Activated CD8-positive, alpha-beta memory T cell treated with anti-CD3 and anti-CD28 coated beads, Interleukin-2, amount 50 U/mL, for 1 hour (primary cell): ENCODE data around the gene KLHL29.

ENCODE experiments used
- DNase-seq: peaks from one replicate; pipeline ENCODE4 v3.0.0-alpha.2; 2020; ENCODE audit errors: extremely low read depth

KLHL29 gene

DNA sequence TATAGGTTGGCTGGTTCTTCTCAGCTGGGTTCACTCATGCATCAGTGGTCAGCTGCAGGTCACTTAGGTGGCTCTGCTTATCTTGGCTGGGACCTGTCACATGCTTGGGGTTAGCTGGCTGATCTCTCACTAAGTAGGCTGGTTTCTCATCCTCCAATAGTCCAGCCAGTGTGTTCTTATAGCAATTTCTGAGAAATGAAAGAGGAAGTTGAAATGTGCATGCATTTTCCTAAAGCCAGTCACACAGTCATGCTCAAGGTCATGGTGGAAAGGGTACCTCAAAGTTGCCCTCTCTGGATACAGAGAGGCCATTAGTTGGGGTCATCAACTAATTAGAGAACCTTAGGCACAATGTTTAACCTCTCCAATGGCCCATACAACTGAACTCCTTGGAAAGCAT lies 64.4 kb downstream of the KLHL29 start:
- DNase-seq, result no peak

DNA sequence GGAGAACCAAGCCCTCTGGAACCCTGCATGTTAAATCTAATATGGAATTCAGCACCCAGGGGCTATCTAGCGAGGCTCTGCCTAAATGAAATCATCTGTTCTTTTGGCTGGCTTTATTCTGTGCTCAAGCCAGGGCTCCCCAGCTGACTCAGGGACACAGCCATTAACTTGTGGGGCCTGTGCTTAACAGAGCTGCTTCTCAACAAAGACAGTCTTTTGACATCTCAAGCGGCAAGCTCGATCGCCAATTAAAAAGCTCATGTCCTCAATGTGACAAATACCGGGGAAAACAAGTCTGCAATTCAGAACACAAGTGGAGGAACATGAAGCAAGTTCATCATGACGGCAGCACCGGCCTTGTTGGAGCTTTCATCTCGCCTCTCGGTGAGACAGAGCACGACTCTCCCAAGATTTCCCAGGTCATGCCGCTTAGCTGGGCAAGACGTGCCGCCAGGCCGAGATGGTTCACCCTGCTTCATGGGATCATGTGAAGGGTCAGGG lies 64.9 kb downstream of the KLHL29 start:
- DNase-seq, result no peak

- DNase-seq, result no peak
Observed at GRCh38 chr2:23452372-23452771, 67.4 kb downstream of the KLHL29 start.

- no peak for DNase-seq
Observed at GRCh38 chr2:23452853-23453420, 68.0 kb downstream of the KLHL29 start.

- DNase-seq, result no peak
Observed at GRCh38 chr2:23453432-23453831, 68.5 kb downstream of the KLHL29 start.

DNA sequence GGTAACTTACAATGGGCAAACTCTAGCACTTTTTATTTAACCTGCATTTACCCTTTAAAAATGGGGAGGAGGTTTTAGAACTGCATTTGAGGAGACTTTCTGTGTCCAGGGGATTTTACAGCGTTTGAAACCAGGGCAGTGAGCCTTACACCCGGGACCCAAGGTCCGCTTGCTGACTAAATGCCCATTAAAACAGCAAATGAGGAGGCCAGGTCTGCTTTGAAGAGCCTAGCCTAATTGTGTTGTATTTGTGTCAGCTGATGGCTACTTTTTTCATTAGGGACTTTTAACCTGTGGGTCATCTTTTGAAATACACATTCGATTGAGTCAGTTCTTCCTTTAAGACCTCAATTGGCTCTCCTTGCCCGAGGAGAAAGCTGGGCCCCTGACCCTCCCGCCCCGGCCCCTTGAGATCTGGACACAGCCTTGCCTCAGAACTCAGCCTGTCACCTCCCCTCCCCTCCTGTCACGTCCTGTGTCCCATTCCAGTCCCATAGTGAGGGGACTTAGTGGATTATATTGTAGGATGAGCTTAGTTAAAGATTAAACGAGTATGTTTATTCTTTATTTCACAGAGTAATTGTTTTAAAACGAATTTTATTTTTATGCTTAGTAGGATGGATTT lies 69.0 kb downstream of the KLHL29 start:
- DNase-seq, result no peak

DNA sequence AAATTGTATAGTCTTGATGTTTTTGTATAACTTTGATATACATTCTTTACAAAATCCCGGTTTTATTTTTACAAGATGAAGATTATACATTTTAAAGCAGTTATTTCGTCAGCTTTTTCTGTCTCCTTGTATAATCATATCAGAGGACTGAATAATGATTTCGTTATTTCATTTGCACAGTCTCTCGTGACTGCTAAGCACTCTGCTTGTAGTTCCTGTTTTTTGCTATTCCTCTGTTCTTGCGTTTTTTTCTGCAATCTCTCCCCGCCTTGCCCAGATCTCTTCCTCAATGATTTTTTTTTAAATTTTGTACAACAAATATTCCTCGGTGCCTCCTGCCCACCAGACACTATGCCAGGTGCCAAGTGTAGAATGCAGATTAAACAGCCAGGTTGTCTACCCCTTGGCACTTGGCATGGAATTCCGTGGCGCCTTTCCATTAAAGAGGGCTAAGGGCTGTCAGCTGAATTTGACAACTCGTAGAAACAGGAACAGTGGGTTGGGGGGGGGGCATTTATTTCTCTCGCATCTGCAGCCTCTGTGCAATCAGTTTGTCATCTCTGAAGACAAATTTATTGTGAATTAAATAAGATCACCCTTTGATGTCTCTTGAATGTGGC lies 69.6 kb downstream of the KLHL29 start:
- no peak for DNase-seq

DNA sequence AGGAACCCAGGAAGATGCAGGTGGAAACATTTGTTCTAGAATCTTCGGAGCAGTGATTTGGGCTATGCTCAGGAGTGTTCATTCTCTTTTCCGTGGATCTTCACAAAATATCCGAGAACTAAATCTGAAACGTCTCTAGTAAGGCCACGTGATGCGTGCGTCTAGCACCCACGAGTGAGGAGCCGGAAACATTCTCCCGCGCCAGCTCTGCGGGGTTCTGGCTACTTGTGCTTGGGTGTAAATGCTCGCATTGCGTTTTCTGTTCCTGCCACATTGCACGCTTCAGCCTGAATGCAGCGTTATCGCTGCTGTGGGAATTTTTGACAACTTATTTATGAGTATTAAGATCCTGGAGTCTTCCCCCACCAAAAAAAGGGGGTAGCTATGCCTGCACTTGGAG lies 71.4 kb downstream of the KLHL29 start:
- DNase-seq, result no peak

GRCh38 chr2:23456881-23457760 lies 72.1 kb downstream of the KLHL29 start:
- DNase-seq, result no peak

DNA sequence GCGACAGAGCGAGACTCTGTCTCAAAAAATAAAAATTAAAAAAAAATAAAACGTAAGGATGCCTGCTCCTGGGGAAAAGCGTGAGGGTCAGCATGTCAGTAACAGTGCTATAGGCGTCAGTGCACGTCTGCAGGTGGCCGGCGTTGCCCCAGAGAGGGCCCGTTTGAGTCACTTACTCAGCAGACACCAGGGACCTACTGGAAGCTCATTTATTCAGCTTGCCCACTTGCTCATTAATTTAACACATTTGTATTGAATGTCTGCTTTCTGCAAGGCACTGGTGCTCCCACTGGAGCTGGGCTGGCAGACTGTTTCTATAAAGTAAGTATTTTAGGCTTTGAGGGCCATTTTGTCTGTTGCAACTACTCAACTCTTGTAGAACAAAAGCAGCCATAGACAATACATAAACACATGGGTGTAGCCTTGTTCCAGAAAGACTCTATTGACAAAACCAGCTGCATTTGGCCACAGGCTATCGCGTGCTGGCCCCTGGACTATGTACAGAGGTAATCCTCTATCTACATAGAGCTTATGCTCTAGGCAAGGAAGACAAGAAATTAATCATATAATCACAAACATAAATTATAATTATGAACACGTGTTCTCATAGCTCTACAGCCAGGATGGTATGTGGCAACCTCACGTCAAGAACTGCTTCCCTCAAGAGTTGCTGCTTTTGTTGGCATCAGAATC lies 73.2 kb downstream of the KLHL29 start:
- no peak for DNase-seq

GRCh38 chr2:23459032-23459431 lies 74.1 kb downstream of the KLHL29 start:
- no peak for DNase-seq

GRCh38 chr2:23460228-23460627 lies 75.2 kb downstream of the KLHL29 start:
- DNase-seq, result no peak

DNA sequence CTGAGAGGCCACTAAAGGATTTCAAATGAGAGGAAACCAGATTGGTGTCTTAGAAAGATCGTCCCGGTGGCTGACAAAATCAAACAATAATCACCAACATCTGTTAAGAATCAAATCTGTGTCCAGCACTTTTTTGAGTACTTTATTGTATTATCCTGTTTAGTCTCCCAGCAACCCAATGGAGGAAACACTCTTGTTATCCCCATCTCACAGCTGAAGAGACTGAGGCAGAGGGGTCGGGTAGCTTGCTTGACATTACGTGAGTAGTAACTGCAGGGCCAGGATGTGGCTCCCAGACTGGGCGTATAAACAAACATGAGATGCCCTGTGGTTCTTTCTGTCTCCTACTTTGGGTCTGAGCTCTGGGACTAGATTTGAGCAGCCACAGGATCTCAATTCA lies 76.0 kb downstream of the KLHL29 start:
- no peak for DNase-seq

- DNase-seq, result no peak
Observed at GRCh38 chr2:23464156-23464555, 79.2 kb downstream of the KLHL29 start.

DNA sequence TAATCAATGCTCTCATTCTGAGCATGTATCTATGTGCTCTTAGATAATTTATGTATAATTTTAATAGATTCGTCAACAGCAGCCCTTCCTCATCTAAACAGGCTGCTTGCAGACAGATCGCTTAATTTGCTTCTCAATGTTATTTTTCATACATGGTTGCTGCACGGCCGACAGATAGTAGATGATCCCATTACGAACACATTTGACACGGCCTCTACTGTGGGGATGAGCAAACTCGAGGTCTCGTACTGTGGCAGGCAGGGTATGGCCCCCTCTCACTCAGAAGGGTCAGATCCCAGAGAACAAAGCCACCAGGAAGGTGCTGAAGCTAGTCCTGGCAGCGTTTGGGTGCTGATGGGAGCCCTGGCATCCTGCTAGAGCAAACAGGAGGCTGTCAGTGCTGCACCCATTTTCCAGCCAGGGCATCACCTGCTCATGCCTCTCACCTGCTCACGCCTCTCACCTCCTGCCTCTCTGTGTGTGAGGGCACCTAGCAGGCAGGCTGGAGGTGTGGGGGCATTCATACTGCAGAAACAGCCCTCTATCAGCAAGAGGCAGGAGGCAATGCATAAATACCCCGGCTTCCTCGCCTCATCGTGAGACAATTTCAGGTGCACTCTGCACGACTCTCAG lies 80.0 kb downstream of the KLHL29 start:
- DNase-seq, result no peak

- DNase-seq, result no peak
Observed at GRCh38 chr2:23465936-23466335, 81.0 kb downstream of the KLHL29 start.

DNA sequence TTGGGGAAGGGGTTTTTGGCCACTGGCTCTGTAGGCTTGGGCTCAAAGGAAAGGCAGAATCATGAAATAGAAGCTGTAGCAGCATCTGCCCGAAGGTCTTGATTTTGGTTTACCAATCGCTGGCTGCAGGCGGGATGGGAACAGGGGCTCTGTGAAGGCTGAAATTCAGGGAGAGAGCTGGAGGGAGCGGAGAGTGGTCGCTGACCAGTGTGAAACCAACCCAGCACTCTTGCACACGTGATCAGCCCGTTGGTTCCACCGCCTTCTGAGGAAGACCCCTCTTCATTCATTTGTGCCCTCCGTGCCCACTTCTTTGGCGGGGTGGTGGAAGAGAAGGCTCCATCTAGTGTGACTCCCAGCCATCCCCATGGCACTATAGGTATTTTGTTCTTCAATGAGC lies 82.6 kb downstream of the KLHL29 start:
- DNase-seq, result no peak

- no peak for DNase-seq
Observed at GRCh38 chr2:23468474-23469141, 83.6 kb downstream of the KLHL29 start.

GRCh38 chr2:23469142-23469540 lies 84.2 kb downstream of the KLHL29 start:
- DNase-seq, result no peak

- no peak for DNase-seq
Observed at GRCh38 chr2:23475036-23475435, 90.1 kb downstream of the KLHL29 start.

- DNase-seq, result no peak
Observed at GRCh38 chr2:23475473-23475872, 90.5 kb downstream of the KLHL29 start.
